Endothelial cell of umbilical vein (primary cell): ENCODE results near the gene NR1I3. TPM values are rescaled to one million over a fixed set of nuclear protein-coding genes. Genes with fewer than 3 reads are reported as not detected.

ENCODE experiments used
- BruUV-seq: library from RNA; stranded (reverse); fragments of 400-500 nt; replicated peaks from 2 replicates; lab custom pipeline; 2021; lab: Mats Ljungman, UMichigan
- CTCF ChIA-PET: fragments of 300-600, 350-600 bp; sonication (Branson Sonifier 250); formaldehyde crosslinking; loops from one replicate; lab custom pipeline; 2021; ENCODE audit warnings: antibody characterized with exemption, inconsistent platforms; lab: Charles Lee
- POLR2A ChIA-PET: fragments of 300-600, 350-600 bp; sonication (Branson Sonifier 250); formaldehyde crosslinking; loops from one replicate; lab custom pipeline; 2021; ENCODE audit warnings: antibody characterized with exemption, inconsistent platforms; lab: Charles Lee
- DNase-seq: peaks from one replicate; pipeline ENCODE4 v3.0.0-alpha.2; 2011; ENCODE audit warnings: low read depth, low spot score
- FAIRE-seq: peaks from 2 replicates; lab custom pipeline; 2011; peaks lifted over from hg19 to GRCh38; lab: Jason Lieb, UNC
- H2AFZ ChIP-seq: 2 replicates; pipeline ENCODE4 v1.6.0; 2012; ENCODE audit warnings: low read depth, low read length, control low read depth, inconsistent platforms
- H3K27ac ChIP-seq: 2 replicates; pipeline ENCODE4 v1.5.1; 2011; ENCODE audit warnings: low read depth, mild to moderate bottlenecking, control low read depth, low read length, moderate library complexity; ENCODE audit not compliant: insufficient read depth
- H3K27me3 ChIP-seq, 2 experiments: 2 replicates each; pipeline versions ENCODE4 v1.6.0 to v1.6.1; 2011; ENCODE audit warnings: low read length in 2 of 2, mixed read lengths in 1 of 2; ENCODE audit not compliant: control insufficient read depth in 2 of 2, insufficient read depth in 2 of 2
- H3K36me3 ChIP-seq, 2 experiments: 2 replicates in 1 of 2; 3 replicates in 1 of 2; pipeline ENCODE4 v1.5.1; 2011; ENCODE audit warnings: low read length in 2 of 2, mild to moderate bottlenecking in 1 of 2, moderate library complexity in 1 of 2; ENCODE audit not compliant: control insufficient read depth in 2 of 2, insufficient read depth in 2 of 2; ENCODE audit errors: extremely low read depth in 1 of 2
- H3K4me1 ChIP-seq: 3 replicates; pipeline ENCODE4 v1.5.1; 2011; ENCODE audit warnings: mild to moderate bottlenecking, low read length; ENCODE audit not compliant: control insufficient read depth, insufficient read depth; ENCODE audit errors: extremely low read depth
- H3K4me2 ChIP-seq: 2 replicates; pipeline ENCODE4 v1.6.1; 2011; ENCODE audit warnings: low read length, control low read depth, mixed read lengths; ENCODE audit not compliant: insufficient read depth
- H3K4me3 ChIP-seq, 3 experiments: fragments of 200-600 bp in 1 of 3; sonication (generic), shearing (Covaris generic) in 1 of 3; replicated peaks in 1 of 3; 2 replicates each; pipeline ENCODE4 v1.5.1; 2011 to 2016; ENCODE audit warnings: control low read depth in 3 of 3, low read length in 3 of 3, mild to moderate bottlenecking in 2 of 3, inconsistent platforms in 1 of 3, low read depth in 1 of 3, moderate library complexity in 1 of 3; ENCODE audit not compliant: insufficient read depth in 1 of 3
- H3K79me2 ChIP-seq: 2 replicates; pipeline ENCODE4 v1.6.0; 2012; ENCODE audit warnings: low read length, inconsistent platforms; ENCODE audit not compliant: control insufficient read depth, insufficient read depth
- H3K9ac ChIP-seq: replicated peaks from 2 replicates; pipeline ENCODE3; 2011; ENCODE audit warnings: low read length, control low read depth; ENCODE audit not compliant: insufficient read depth; ENCODE audit errors: extremely low read depth
- H3K9me1 ChIP-seq: replicated peaks from 3 replicates; pipeline ENCODE4 v1.6.0; 2011; ENCODE audit warnings: mild to moderate bottlenecking, low read length; ENCODE audit not compliant: control insufficient read depth, insufficient read depth; ENCODE audit errors: extremely low read depth
- H3K9me3 ChIP-seq: replicated peaks from 2 replicates; pipeline ENCODE4 v1.5.1; 2012; ENCODE audit warnings: low read length, inconsistent platforms; ENCODE audit not compliant: control insufficient read depth, insufficient read depth
- H4K20me1 ChIP-seq: replicated peaks from 2 replicates; pipeline ENCODE3; 2011; ENCODE audit warnings: mild to moderate bottlenecking, low read length; ENCODE audit not compliant: control insufficient read depth, insufficient read depth; ENCODE audit errors: extremely low read depth
- CTCF ChIP-seq, 2 donors: IDR thresholded peaks; 1 replicate in 1 of 2; 2 replicates in 1 of 2; pipeline ENCODE4 v1.5.1; 2011; ENCODE audit warnings: low read length in 2 of 2, mild to moderate bottlenecking in 2 of 2, moderate library complexity in 2 of 2, control low read depth in 1 of 2, inconsistent platforms in 1 of 2, low read depth in 1 of 2; ENCODE audit not compliant: insufficient read depth in 1 of 2; ENCODE audit errors: extremely low read depth in 1 of 2
- EZH2 ChIP-seq: IDR thresholded peaks from 2 replicates; pipeline ENCODE4 v1.6.1; 2012; ENCODE audit warnings: borderline replicate concordance, low read depth, mild to moderate bottlenecking, moderate library complexity, low read length, inconsistent platforms; ENCODE audit not compliant: severe bottlenecking
- FOS ChIP-seq: IDR thresholded peaks from 2 replicates; pipeline ENCODE4 v1.6.1; 2011; ENCODE audit warnings: mild to moderate bottlenecking, low read length, moderate library complexity, borderline replicate concordance; ENCODE audit not compliant: insufficient read depth
- GATA2 ChIP-seq: IDR thresholded peaks from 2 replicates; pipeline ENCODE4 v1.7.0; 2011; ENCODE audit warnings: low read depth, mild to moderate bottlenecking, moderate library complexity, mixed read lengths, low read length; ENCODE audit not compliant: insufficient read length, insufficient read depth
- JUN ChIP-seq: IDR thresholded peaks from 2 replicates; pipeline ENCODE4 v1.6.1; 2011; ENCODE audit warnings: borderline replicate concordance, low read depth; ENCODE audit not compliant: insufficient read length, insufficient read depth
- MAX ChIP-seq: IDR thresholded peaks from 2 replicates; pipeline ENCODE4 v1.6.1; 2011; ENCODE audit not compliant: insufficient read depth, insufficient read length
- MYC ChIP-seq: IDR thresholded peaks from one replicate; pipeline ENCODE4 v1.6.1; 2011; ENCODE audit warnings: mild to moderate bottlenecking, low read depth, low read length
- POLR2A ChIP-seq: IDR thresholded peaks from 2 replicates; pipeline ENCODE4 v1.6.1; 2012; ENCODE audit warnings: low read depth, mild to moderate bottlenecking, control low read depth, low read length
- POLR2AphosphoS5 ChIP-seq: IDR thresholded peaks from 2 replicates; pipeline ENCODE4 v1.6.1; 2012; ENCODE audit warnings: low read depth, mild to moderate bottlenecking, control low read depth, low read length, moderate library complexity; ENCODE audit not compliant: insufficient read depth
- dilution Hi-C: fragments of 300-500 bp; cut with MboI; formaldehyde crosslinking; loops from one replicate; pipeline ENCODE4 v1.15.0; 2019; ENCODE audit warnings: low sequenced_read_pairs; ENCODE audit not compliant: extremely low pct_ligation_motif_present
- intact Hi-C: fragments of 100-400 bp; cut with micrococcal nuclease; formaldehyde crosslinking; loops from one replicate; pipeline ENCODE4 v1.10.0; 2022
- polyA plus RNA-seq, 4 experiments: library from polyadenylated mRNA; depleted of rRNA in 3 of 4; stranded (reverse) in 3 of 4; unstranded in 1 of 4; fragments of >200 nt; gene quantifications; 2 replicates each; pipeline versions ENCODE4 v1.2.1 to v1.2.3, GENCODE V29; 2011 to 2012; ENCODE audit warnings: missing spikeins in 1 of 4
- total RNA-seq: library from RNA; stranded (reverse); gene quantifications from 2 replicates; pipeline ENCODE4 v1.2.3, GENCODE V29; 2021

The NR1I3 gene
- total and polyA plus RNA-seq, 2 donors (not counting 3 experiments of a cell fraction or from before 2014, with no cell fraction given) = not detected

DNA sequence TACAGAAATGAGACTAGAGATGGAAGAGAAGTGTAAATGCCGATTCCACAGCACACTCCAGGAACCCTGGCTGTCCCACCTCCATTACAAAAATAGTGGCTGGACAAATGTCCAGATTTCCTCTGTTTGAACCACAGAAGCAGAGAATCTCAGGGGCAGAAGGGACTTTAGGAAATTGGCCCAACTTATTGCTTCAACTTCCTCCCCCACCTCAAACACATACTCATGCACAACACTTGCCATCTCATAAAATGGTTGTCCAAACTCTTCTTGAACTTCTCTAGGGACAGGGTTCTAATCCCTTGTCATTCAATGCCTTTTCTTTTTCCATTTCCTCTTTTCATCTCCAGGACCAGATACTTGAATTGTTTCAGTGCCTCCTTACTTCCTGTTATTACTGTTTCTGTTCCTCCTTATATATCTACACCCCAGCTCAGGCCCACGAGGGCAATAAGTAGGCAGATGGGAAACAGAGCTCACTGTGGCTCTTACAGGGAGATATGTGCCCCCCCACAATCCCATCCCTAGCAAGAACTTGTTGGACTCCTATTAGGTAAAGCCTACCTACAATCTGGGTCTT lies 52.2 kb downstream of the NR1I3 start:
- no peak overlapping the region for H3K9ac ChIP-seq
- dilution Hi-C loops = no loop called here
- H3K9me3 ChIP-seq = no peaks in the 10 kb centered on the region
- H3K36me3 ChIP-seq = no peaks in the 10 kb centered on the region
- intact Hi-C loops = loop anchor here (1.0 to 2.0 kb wide), 2 partner anchors 14 to 39 kb away; no protein-coding TSS in a partner anchor
- FAIRE-seq (no peak), DNase-seq (no peak)
- H4K20me1 ChIP-seq = no peaks in the 10 kb centered on the region
- H3K9me1 ChIP-seq = no peaks in the 10 kb centered on the region
- peak overlapping the region; percentile 48 for H3K27ac ChIP-seq
- no peaks in the 10 kb centered on the region for H3K79me2 ChIP-seq
- no peak overlapping the region for H3K4me3 ChIP-seq
- BruUV-seq = no TSS peak
- CTCF ChIA-PET = interaction anchor here (0.6 to 1.5 kb wide), 3 partner anchors 15 to 189 kb away, joined by 3 to 4 read pairs (median 4); no protein-coding TSS in a partner anchor
- H2AFZ ChIP-seq = peak overlapping the region; percentile 45
- POLR2A ChIA-PET = interaction anchor here (0.7 kb wide), 2 partner anchors 139 to 197 kb away, joined by 3 read pairs; no protein-coding TSS in a partner anchor
- TF ChIP-seq POLR2A = no peak
- TF ChIP-seq POLR2AphosphoS5 = no peak
- no peak for TF ChIP-seq MAX
- no peak for TF ChIP-seq FOS
- no peak for TF ChIP-seq GATA2
- no peak for TF ChIP-seq EZH2
- no peak for TF ChIP-seq MYC
- no peak for TF ChIP-seq CTCF (IDR thresholded peaks at IDR 0.05; ENCODE audit: extremely low read depth in 1 of 2, insufficient read depth in 1 of 2, low read depth in 1 of 2, low read length in 2 of 2)
- no peak for TF ChIP-seq JUN
- H3K4me1 ChIP-seq = peaks cover 28% of the 10 kb centered on the region
- H3K27me3 ChIP-seq = no peaks in the 10 kb centered on the region
- peak overlapping the region; percentile 56 for H3K4me2 ChIP-seq
